GM18907 (cell line): ENCODE data around the gene PLPPR5.
"Not testable (repeated sequence)": the region's sequence is repeated elsewhere in the genome, so short reads cannot be mapped to it uniquely, and the experiment has no call there.

Experiments
- ATAC-seq: cut with Tn5 transposase; IDR thresholded peaks from one replicate; pipeline ENCODE4 v1.9.1; 2021; ENCODE audit warnings: mild to moderate bottlenecking, moderate library complexity; ENCODE audit not compliant: unreplicated experiment

PLPPR5 gene, protein sequence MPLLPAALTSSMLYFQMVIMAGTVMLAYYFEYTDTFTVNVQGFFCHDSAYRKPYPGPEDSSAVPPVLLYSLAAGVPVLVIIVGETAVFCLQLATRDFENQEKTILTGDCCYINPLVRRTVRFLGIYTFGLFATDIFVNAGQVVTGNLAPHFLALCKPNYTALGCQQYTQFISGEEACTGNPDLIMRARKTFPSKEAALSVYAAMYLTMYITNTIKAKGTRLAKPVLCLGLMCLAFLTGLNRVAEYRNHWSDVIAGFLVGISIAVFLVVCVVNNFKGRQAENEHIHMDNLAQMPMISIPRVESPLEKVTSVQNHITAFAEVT

GRCh38 chr1:99004861-99005442, at the start of gene PLPPR5:
PLPPR5 (minus strand) TSS chr1:99004861; CDS start chr1:99004671, 190 bp downstream.
- peak; percentile 47 for ATAC-seq

DNA sequence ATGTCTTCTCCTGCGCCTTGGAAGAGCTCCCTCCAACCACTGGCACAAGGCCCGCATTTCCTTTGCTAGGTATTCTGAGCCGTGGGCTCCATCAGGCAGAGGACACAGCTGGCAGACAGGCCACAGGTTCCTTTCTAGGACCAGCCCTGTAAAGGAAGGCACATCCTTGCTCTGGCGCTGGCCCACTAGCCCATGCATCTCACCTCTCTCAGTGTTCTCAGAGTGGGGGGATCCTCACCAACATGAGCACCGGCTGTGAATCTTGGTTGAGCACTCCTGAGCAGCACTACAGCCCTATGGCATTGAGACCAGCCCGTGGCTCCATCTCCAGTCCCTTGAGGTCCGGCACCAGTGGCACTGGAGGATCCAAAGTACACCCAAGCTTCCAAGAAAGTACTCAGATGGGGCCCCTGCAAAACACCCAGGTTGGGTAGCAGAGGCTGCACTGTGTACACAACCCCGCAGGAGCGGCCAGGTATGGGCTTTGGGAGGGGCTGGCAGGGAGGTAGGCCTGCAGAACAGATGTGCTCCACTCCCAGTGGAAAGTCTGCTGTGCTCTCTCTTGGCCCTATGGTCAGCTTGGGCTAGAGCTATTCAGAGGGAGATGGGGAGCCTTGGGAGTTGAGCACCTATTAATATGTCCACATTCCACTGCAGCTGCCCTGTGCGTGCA, 47.1 kb upstream of the PLPPR5 start:
- no peak for ATAC-seq

DNA sequence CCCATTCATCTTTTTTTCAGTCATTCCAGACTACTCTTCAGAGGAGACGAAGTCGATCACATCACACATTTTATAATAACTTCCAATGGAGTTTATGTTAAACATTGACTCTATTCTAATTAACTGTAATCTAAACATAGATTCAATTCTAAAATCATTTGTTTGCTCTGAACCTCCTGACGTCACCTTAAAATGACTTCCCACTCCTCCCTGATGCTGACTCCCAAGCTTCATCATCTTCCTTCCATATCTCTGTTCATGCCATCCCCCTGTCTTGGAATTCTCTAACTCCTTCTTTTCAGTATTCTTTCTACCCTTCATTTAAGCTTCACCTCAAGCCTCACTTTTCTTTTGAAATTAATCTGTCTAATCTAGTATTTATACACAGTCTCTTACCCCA, 45.1 kb upstream of the PLPPR5 start:
- ATAC-seq, result no peak

DNA sequence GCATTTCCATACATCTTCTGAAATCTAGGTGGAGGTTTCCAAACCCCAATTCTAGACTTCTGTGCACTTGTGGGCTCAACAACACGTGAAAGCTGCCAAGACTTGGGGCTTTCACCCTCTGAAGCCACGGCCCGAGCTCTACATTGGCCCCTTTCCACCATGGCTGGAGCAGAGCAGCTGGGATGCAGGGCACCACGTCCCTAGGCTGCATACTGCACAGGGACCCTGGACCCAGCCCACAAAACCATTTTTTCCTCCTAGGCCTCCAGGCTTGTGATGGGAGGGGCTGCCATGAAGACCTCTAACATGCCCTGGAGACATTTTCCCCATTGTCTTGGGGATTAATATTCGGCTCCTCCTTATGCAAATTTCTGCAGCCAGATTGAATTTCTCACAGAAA, 32.1 kb upstream of the PLPPR5 start:
- ATAC-seq, result not testable (repeated sequence)

DNA sequence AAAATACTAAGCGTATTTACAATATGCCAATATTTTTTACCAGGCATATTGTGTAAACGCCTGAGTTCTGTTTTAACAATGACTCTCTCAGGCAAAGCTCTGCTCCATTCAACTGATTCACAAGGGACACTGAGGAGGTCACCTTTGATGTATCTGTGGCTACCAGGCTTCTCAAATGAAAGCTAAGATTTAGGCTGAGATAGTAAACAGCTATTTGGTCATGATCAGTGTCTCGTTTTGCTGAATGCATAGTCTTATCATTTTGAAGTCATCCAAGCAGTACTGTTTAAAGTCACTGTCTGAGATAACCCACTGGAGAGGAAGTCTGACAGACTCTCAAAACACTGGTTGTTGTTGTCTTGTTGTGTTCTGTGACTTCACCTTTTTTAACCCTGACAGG, 13.7 kb upstream of the PLPPR5 start:
- ATAC-seq, result no peak

- ATAC-seq, result no peak
Observed at GRCh38 chr1:99017655-99018054, 13.0 kb upstream of the PLPPR5 start.

GRCh38 chr1:99010679-99011078, 6.0 kb upstream of the PLPPR5 start:
- no peak for ATAC-seq

DNA sequence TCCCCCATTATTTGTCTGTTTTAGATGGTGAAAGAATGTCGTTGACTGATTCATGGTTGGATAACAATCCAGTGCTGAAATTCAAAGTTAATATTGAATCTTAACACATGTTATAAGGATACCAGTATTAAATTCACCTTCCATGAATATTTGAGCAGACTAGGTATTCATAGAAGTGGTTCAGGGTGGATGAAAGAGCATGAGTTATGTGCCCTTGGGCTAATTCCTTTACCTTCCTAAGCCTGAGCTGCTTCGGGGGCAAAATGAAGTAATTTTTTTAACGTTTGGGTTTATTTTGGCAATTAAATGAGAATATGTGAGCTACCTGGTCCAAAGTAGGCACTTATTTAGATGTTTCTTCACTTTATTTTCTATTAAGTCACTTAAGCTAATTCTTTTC, 2.7 kb upstream of the PLPPR5 start:
- no peak for ATAC-seq

DNA sequence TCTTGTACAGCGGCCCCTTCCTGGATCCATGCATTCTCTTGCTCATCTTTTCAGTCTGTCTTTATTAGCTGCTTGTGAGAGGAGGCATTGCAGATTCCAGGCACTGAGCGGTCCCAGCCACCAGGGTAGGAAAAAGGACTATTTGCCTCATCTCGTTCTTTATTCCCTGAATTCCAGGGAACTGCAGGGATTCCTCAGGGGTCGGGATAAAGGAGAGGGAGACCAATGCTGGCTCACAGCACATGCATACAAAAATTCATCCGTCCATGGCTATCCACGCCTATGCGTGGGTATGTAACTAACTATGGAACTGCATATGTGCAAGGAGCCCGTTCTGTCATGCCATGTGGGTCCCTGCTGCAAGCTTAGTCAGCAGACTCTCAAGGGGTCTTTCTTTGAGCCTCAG, 879 bp upstream of the PLPPR5 start:
- no peak for ATAC-seq

GRCh38 chr1:99004254-99004860, 304 bp downstream of the PLPPR5 start:
- ATAC-seq, result peak; percentile 38

DNA sequence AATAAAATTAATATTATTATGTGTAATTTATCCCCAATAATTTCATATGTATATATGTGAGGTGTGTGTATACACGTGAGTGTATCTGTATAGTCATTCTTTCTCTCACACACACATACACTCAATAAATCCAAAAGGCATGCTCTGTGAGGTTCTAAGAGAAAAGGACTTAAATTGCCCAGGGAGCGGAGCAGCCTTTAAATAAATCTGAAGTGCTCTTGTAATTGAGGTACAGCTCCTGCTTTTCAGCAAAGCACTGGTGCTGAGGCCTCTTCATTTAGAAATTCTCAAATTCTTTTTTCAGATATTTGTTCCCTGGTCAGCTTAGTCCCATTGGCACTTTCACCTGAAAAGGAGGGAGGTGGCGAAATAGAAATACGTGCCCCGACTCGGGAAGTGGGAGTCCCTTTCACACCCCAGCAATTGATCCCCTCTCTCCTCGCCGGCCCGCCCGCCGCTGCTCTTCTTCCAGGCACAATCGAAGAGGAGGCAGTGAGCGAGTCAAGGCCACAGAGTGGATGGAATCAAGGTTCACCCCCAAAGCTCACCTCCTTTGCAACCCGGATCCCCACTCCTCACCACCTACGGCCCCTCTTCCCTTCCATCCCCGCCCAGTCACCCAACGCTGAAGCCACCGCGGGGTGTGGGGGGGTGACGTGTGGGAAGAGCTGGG, 944 bp downstream of the PLPPR5 start:
- peak; percentile 10 for ATAC-seq

- no peak for ATAC-seq
Observed at GRCh38 chr1:98992844-98993243, 11.8 kb downstream of the PLPPR5 start.

DNA sequence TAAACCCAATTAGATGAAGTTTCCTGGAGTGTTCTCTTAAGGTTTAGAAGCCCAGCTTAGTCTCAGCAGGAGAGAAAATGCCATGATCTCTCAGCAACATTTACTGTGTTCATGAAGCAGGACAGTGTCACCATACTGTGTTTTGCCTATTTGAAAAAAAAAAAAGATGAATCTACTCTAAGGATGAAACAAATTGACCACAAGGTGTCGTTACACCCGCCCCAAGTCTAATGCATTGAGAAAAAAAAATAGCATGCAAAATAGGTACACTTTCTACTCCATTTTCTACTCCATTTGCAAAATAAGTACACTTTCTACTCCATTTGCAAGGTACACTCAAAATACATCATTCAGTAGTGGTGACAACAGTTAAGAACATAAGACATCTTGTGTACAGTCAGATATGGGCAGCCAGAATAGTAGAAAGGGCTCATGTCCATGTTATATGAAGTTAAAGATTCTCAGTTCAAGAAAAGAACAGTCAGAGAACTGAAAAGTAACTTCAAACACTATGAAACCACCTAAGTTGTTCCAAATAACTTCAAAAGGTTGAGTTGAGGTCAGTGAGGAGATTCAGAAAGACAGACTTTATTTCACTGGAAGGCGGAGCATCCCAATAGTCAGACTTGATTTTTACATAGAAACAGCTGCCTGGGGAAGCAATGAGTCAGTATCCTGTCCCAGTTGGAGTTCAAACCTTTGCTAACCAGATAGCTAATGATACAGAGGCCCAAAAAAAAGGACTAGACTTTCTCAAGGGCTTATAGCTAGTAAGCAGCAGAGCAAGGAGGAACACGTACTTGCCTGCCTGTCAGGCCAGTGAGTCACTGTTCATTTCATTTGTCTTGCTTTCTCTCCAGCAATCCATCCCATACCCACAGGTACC, 13.3 kb downstream of the PLPPR5 start:
- ATAC-seq, result peak; percentile 62

- ATAC-seq, result no peak
Observed at GRCh38 chr1:98989556-98989907, 15.1 kb downstream of the PLPPR5 start.

DNA sequence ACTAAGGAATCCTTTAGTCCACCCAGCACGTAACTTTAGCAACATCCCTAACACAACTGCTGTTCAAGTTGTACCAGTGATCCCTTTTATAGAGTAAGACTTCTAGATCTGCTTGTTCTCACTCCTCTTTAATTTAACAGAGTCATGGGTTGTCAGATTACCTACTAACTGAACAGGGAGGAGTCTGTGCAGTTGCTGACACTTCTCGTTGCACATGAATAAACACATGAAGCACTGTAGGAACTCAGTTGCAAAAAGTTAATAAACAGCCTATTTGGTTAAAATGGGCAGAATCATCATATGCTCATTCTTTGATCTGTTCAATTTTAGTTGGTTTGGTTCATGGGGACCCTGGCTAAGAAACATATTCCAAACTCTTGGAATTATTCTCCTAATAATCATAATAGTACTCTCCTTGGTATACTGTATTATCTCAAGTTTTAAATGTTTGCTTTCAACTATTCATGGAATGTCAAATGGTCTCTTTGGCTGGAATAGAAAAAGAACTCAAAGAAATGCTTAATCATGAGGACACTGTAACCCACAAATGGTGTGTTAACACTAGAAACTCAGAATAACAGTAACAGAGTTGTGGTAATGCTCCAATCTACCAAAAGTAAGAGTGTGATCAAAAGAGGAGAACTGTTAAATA, 15.6 kb downstream of the PLPPR5 start:
- peak; percentile 79 for ATAC-seq

- ATAC-seq, result no peak
Observed at GRCh38 chr1:98985687-98986086, 19.0 kb downstream of the PLPPR5 start.

- ATAC-seq, result no peak
Observed at GRCh38 chr1:98981917-98982513, 22.6 kb downstream of the PLPPR5 start.

GRCh38 chr1:98979463-98979862, 25.2 kb downstream of the PLPPR5 start:
- ATAC-seq, result no peak

- ATAC-seq, result no peak
Observed at GRCh38 chr1:98975810-98976209, 28.9 kb downstream of the PLPPR5 start.
